HL-60 (cell line): Measurements from ENCODE around the gene DNAAF5.

Experiments used
- DNase-seq, 2 experiments: peaks; one replicate each; pipeline ENCODE4 v3.0.0-alpha.2; 2010 to 2020; ENCODE audit warnings: low read depth in 1 of 2, low spot score in 1 of 2
- H3K27ac ChIP-seq: fragments of 250-450 bp; sonication (Bioruptor Pico); replicated peaks from 2 replicates; pipeline ENCODE4 v1.5.1; 2020; ENCODE audit warnings: mild to moderate bottlenecking, moderate library complexity
- H3K27me3 ChIP-seq: fragments of 250-450 bp; sonication (Bioruptor Pico); 2 replicates; pipeline ENCODE4 v1.5.1; 2021; ENCODE audit warnings: mild to moderate bottlenecking, moderate library complexity; ENCODE audit not compliant: insufficient read depth, poor library complexity, severe bottlenecking
- H3K4me3 ChIP-seq: replicated peaks from 2 replicates; pipeline ENCODE4 v1.5.1; 2011; ENCODE audit warnings: mild to moderate bottlenecking, control low read depth, low read length; ENCODE audit not compliant: insufficient read depth
- GABPA ChIP-seq: IDR thresholded peaks from 2 replicates; pipeline ENCODE4 v1.6.1; 2012; ENCODE audit warnings: low read depth
- POLR2AphosphoS5 ChIP-seq: IDR thresholded peaks from 2 replicates; pipeline ENCODE4 v1.6.1; 2012; ENCODE audit warnings: low read depth
- SPI1 ChIP-seq: IDR thresholded peaks from 2 replicates; pipeline ENCODE4 v1.6.1; 2012; ENCODE audit warnings: low read depth, mild to moderate bottlenecking, borderline replicate concordance
- TF ChIP-seq, protein P1 (sequence below): IDR thresholded peaks from one replicate; pipeline ENCODE4 v1.5.1; 2011; ENCODE audit warnings: low read length, control low read depth, inconsistent platforms; ENCODE audit not compliant: insufficient read depth
- TF ChIP-seq, protein P2 (sequence below): IDR thresholded peaks from 2 replicates; pipeline ENCODE4 v1.6.1; 2012; ENCODE audit warnings: low read depth; ENCODE audit not compliant: insufficient replicate concordance

The DNAAF5 gene

DNA sequence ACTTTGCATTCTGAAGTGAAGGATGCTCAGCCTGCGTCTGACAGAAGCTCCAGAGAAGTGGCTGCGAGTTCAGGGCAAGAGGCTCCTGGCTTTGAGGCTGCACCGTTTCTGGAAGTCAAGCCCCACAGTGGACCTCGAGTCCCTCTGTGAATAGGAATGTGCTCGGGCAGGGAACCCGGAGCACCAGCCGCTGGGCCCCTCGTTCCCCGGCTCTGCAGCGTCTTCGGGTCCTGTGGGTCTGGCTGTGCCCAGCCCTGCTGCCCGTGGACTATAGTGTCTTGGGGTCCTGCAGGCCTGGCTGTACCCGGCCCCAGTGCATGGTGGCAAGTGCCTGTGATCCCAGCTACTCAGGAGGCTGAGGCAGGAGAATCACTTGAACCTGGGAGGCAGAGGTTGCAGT is 45.9 kb downstream of the DNAAF5 start:
- no peak for DNase-seq
- TF ChIP-seq SPI1 (no peak), GABPA (no peak), POLR2AphosphoS5 (no peak)
- TF ChIP-seq, protein P1, sequence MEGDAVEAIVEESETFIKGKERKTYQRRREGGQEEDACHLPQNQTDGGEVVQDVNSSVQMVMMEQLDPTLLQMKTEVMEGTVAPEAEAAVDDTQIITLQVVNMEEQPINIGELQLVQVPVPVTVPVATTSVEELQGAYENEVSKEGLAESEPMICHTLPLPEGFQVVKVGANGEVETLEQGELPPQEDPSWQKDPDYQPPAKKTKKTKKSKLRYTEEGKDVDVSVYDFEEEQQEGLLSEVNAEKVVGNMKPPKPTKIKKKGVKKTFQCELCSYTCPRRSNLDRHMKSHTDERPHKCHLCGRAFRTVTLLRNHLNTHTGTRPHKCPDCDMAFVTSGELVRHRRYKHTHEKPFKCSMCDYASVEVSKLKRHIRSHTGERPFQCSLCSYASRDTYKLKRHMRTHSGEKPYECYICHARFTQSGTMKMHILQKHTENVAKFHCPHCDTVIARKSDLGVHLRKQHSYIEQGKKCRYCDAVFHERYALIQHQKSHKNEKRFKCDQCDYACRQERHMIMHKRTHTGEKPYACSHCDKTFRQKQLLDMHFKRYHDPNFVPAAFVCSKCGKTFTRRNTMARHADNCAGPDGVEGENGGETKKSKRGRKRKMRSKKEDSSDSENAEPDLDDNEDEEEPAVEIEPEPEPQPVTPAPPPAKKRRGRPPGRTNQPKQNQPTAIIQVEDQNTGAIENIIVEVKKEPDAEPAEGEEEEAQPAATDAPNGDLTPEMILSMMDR, result no peak
- TF ChIP-seq, protein P2, sequence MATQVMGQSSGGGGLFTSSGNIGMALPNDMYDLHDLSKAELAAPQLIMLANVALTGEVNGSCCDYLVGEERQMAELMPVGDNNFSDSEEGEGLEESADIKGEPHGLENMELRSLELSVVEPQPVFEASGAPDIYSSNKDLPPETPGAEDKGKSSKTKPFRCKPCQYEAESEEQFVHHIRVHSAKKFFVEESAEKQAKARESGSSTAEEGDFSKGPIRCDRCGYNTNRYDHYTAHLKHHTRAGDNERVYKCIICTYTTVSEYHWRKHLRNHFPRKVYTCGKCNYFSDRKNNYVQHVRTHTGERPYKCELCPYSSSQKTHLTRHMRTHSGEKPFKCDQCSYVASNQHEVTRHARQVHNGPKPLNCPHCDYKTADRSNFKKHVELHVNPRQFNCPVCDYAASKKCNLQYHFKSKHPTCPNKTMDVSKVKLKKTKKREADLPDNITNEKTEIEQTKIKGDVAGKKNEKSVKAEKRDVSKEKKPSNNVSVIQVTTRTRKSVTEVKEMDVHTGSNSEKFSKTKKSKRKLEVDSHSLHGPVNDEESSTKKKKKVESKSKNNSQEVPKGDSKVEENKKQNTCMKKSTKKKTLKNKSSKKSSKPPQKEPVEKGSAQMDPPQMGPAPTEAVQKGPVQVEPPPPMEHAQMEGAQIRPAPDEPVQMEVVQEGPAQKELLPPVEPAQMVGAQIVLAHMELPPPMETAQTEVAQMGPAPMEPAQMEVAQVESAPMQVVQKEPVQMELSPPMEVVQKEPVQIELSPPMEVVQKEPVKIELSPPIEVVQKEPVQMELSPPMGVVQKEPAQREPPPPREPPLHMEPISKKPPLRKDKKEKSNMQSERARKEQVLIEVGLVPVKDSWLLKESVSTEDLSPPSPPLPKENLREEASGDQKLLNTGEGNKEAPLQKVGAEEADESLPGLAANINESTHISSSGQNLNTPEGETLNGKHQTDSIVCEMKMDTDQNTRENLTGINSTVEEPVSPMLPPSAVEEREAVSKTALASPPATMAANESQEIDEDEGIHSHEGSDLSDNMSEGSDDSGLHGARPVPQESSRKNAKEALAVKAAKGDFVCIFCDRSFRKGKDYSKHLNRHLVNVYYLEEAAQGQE, result no peak
- H3K4me3 ChIP-seq, result no peak overlapping the region
- no peak overlapping the region for H3K27ac ChIP-seq
- no peaks in the 10 kb centered on the region for H3K27me3 ChIP-seq

DNA sequence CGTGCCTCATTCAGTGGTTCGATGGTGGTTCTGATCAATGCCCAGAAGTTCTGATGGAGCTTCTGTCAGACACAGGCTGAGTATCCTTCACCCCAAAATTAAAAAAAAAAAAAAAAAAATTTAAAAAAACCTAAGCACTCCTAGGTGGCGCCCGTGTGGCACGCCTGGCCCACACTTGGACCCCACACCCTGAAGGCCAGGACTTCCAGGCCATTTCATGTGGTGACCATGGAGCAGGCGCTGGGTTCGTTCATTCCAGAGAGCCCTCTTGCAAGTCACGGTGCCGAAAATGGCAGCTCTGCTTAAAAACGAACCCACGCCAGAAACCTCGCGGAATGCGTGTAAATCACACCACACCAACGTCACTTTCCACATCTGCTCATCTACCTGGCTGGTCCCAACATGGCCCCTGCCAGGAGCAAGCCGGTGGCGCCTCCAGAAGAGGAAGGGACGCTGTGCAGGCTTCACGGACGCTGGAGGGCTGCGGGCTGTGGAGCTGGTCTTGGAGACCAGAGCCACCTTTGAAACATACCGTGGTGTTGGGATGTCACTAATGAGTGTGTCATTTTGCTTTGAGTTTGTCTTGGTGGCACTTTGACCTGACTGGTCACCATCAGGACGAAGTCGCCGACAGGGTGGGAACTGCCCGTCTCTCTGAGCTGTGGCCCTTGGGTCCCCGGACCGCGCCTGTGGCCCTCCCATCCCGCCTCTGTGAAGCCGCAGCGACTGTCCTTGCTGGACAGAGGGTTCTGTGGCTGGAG is 46.5 kb downstream of the DNAAF5 start:
- H3K27me3 ChIP-seq, result no peaks in the 10 kb centered on the region
- no peak overlapping the region for H3K4me3 ChIP-seq
- no peak overlapping the region for H3K27ac ChIP-seq
- TF ChIP-seq, protein P1, result no peak
- TF ChIP-seq SPI1 (no peak), GABPA (no peak), POLR2AphosphoS5 (no peak)
- TF ChIP-seq, protein P2, result no peak
- DNase-seq, result no peak

DNA sequence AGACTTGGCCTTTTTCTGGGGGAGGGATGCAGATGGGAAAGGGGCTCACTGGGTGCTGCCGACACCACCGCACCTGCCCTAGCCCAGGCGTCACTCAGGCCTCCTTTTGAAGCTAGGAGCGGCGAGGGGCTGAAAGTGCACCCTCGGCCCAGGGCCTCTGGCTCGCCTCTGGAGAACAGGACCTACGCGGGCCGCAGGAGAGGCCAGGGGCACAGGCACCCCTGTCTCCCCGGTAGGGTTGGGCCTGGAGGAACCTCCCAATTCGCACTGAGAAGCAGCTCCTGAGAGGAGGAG is 47.1 kb downstream of the DNAAF5 start:
- TF ChIP-seq, protein P2, result no peak
- TF ChIP-seq POLR2AphosphoS5 (no peak), GABPA (no peak), SPI1 (no peak)
- TF ChIP-seq, protein P1, result no peak
- no peak overlapping the region for H3K27ac ChIP-seq

More for the DNA sequence above, 47.1 kb downstream of the DNAAF5 start:
- Histone ChIP-seq H3K27me3 (no peaks in the 10 kb centered on the region), H3K4me3 (no peak overlapping the region)
- DNase-seq, result no peak
